OCI-LY3 (cell line): ENCODE data around the gene LRIF1.

Experiments
- H2AFZ ChIP-seq: fragments of 200-600, 300-600 bp; shearing (Covaris generic); 2 replicates; pipeline ENCODE4 v1.6.0; 2014; ENCODE audit warnings: antibody characterized with exemption, low read depth, low read length
- H3K27ac ChIP-seq: fragments of 200-600, 300-600 bp; sonication (generic); 2 replicates; pipeline ENCODE4 v1.5.1; 2014; ENCODE audit warnings: mild to moderate bottlenecking, low read length, moderate library complexity, mixed read lengths
- H3K27me3 ChIP-seq: fragments of 200-600, 300-600 bp; sonication (generic); 2 replicates; pipeline ENCODE4 v1.6.1; 2014; ENCODE audit warnings: low read depth, low read length, mixed read lengths
- H3K36me3 ChIP-seq: fragments of 200-600, 300-600 bp; sonication (generic); replicated peaks from 2 replicates; pipeline ENCODE3; 2014; ENCODE audit warnings: low read depth, low read length, mixed read lengths
- H3K4me1 ChIP-seq: fragments of 300-600, 200-600 bp; sonication (generic); 2 replicates; pipeline ENCODE4 v1.6.1; 2014; ENCODE audit warnings: low read length, mixed read lengths
- H3K4me2 ChIP-seq: fragments of 200-600, 300-600 bp; sonication (generic); 2 replicates; pipeline ENCODE4 v1.6.1; 2014; ENCODE audit warnings: low read length, mixed read lengths
- H3K4me3 ChIP-seq: fragments of 300-600, 200-600 bp; sonication (generic); 2 replicates; pipeline ENCODE4 v1.5.1; 2014; ENCODE audit warnings: antibody characterized with exemption, mild to moderate bottlenecking, low read length, moderate library complexity
- H3K79me2 ChIP-seq: fragments of 300-600, 200-600 bp; shearing (Covaris generic); 2 replicates; pipeline ENCODE4 v1.6.1; 2014; ENCODE audit warnings: mild to moderate bottlenecking, low read length, mixed read lengths
- H3K9ac ChIP-seq: fragments of 300-600, 200-600 bp; shearing (Covaris generic); 2 replicates; pipeline ENCODE4 v1.6.0; 2014; ENCODE audit warnings: mild to moderate bottlenecking, low read length, moderate library complexity
- H3K9me3 ChIP-seq: fragments of 200-600, 300-600 bp; shearing (Covaris generic); 2 replicates; pipeline ENCODE4 v1.6.1; 2014; ENCODE audit warnings: low read length, mixed read lengths; ENCODE audit not compliant: insufficient read depth
- H4K20me1 ChIP-seq: fragments of 200-600, 300-600 bp; sonication (generic); 2 replicates; pipeline ENCODE4 v1.6.1; 2016; ENCODE audit warnings: low read length, mixed read lengths; ENCODE audit not compliant: insufficient read depth
- EZH2phosphoT487 ChIP-seq: fragments of 200-600 bp; shearing (Covaris generic); IDR thresholded peaks from 2 replicates; pipeline ENCODE4 v1.6.1; 2018; ENCODE audit warnings: antibody characterized with exemption, mixed run types, low read depth
- TF ChIP-seq, protein P1 (sequence below): fragments of 200-600, 300-600 bp; sonication (generic); IDR thresholded peaks from 2 replicates; pipeline ENCODE4 v1.5.1; 2014; ENCODE audit warnings: antibody characterized with exemption, low read length, low read depth

LRIF1 gene

DNA sequence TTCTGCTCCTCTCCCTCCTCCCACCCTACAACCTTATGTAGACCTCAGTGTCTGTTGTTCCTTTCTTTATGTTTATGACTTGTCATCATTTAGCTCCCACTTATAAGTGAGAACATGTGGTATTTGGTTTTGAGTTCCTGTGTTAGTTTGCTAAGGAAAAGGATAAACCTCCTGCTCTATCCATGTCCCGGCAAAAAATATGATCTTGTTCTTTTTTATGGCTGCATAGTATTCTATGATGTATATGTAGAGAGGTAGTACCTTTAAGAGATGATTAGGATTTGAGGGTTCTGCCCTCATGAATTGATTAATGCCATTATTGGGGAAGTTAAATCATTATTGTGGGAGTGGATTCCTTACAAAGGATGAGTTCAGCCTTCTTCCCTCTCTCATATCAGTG, 41.8 kb downstream of the LRIF1 start:
- H3K4me2 ChIP-seq = no peak overlapping the region
- no peak overlapping the region for H3K9ac ChIP-seq
- no peak overlapping the region for H3K27ac ChIP-seq
- H3K27me3 ChIP-seq = no peaks in the 10 kb centered on the region
- H3K4me3 ChIP-seq = no peak overlapping the region
- H3K9me3 ChIP-seq = no peaks in the 10 kb centered on the region
- no peak for TF ChIP-seq EZH2phosphoT487
- TF ChIP-seq, protein P1, sequence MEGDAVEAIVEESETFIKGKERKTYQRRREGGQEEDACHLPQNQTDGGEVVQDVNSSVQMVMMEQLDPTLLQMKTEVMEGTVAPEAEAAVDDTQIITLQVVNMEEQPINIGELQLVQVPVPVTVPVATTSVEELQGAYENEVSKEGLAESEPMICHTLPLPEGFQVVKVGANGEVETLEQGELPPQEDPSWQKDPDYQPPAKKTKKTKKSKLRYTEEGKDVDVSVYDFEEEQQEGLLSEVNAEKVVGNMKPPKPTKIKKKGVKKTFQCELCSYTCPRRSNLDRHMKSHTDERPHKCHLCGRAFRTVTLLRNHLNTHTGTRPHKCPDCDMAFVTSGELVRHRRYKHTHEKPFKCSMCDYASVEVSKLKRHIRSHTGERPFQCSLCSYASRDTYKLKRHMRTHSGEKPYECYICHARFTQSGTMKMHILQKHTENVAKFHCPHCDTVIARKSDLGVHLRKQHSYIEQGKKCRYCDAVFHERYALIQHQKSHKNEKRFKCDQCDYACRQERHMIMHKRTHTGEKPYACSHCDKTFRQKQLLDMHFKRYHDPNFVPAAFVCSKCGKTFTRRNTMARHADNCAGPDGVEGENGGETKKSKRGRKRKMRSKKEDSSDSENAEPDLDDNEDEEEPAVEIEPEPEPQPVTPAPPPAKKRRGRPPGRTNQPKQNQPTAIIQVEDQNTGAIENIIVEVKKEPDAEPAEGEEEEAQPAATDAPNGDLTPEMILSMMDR = no peak
- H4K20me1 ChIP-seq = no peaks in the 10 kb centered on the region
- H3K36me3 ChIP-seq = peaks cover 5% of the 10 kb centered on the region
- no peaks in the 10 kb centered on the region for H3K79me2 ChIP-seq
- no peaks in the 10 kb centered on the region for H3K4me1 ChIP-seq
- no peak overlapping the region for H2AFZ ChIP-seq

DNA sequence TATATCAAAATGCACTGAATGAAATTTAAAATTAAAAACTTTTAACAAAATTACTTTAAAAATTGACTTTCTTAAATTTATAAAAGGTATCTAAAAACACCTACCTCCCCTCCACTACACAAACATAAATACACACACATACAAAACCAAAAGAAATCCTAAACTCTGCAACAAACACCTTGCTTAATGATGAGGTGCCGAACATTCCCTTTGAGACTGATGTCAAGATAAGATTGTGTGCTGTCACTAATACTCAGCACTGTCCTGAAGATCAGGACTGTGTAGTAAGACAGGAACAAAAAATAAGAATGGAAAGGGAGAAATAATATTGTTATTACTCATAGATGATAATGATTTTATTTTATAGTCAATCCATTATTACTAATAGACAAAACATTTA, 45.7 kb downstream of the LRIF1 start:
- H3K36me3 ChIP-seq = peaks cover 5% of the 10 kb centered on the region
- no peak overlapping the region for H3K27ac ChIP-seq
- H2AFZ ChIP-seq = no peak overlapping the region
- no peaks in the 10 kb centered on the region for H3K9me3 ChIP-seq
- H4K20me1 ChIP-seq = no peaks in the 10 kb centered on the region
- no peak for TF ChIP-seq EZH2phosphoT487
- TF ChIP-seq, protein P1 = no peak
- no peaks in the 10 kb centered on the region for H3K4me1 ChIP-seq
- no peak overlapping the region for H3K9ac ChIP-seq
- H3K27me3 ChIP-seq = no peaks in the 10 kb centered on the region
- no peak overlapping the region for H3K4me2 ChIP-seq
- H3K4me3 ChIP-seq = no peak overlapping the region
- no peaks in the 10 kb centered on the region for H3K79me2 ChIP-seq

DNA sequence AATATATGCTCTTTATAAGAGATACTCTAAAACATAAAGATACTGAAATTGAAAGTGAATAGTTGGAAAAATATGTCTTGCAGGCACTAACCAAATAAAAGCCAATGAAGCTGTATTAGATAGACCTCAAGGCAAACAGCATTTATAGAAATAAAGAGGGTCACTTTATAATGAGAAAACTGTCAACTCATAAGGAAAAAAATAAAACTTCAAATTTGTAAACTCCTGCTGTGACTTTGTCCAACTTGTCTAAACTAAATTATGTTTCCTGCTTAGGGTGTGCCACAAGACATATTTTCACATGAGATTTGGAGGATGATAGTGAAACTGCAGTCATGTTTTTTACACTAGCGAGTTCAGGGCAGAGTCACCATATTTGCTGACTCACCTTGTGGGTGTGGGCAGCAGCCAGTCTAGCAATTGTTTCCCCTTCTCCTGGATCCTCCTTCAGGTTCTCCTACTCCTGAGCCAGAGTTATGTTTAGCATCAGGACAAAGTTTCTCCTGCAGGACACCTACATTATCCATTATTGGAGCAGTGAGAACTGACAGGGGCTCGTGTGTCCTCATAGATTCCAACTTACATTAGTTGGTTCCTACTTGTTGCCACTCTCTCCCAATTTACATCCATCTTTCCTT, 46.9 kb downstream of the LRIF1 start:
- no peaks in the 10 kb centered on the region for H3K27me3 ChIP-seq
- H3K4me1 ChIP-seq = no peaks in the 10 kb centered on the region
- peak overlapping the region; percentile 37 for H3K4me2 ChIP-seq
- no peaks in the 10 kb centered on the region for H3K9me3 ChIP-seq
- H3K36me3 ChIP-seq = peaks cover under 1% of the 10 kb centered on the region
- H3K79me2 ChIP-seq = no peaks in the 10 kb centered on the region
- H2AFZ ChIP-seq = no peak overlapping the region
- H4K20me1 ChIP-seq = no peaks in the 10 kb centered on the region
- H3K4me3 ChIP-seq = no peak overlapping the region
- TF ChIP-seq EZH2phosphoT487 = no peak
- TF ChIP-seq, protein P1 = no peak
- H3K27ac ChIP-seq = no peak overlapping the region
- H3K9ac ChIP-seq = no peak overlapping the region

DNA sequence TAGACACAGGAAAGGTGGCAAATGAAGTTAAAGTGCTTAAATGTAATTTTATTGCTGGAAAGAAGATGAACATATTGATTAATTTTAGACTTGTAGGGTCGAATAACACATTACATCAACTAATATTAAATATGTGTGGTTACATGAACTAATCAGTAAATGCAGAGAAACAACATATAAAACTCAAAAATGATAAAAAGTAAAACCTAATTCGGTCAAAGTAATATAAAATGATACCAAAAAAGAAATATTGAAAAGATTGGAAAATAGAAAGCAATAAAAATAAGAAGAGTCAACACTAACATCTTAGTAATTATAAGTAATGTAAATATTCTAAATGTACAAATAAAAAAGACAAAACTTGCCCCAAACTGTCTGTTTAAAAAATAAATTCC, 47.5 kb downstream of the LRIF1 start:
- H3K36me3 ChIP-seq = no peaks in the 10 kb centered on the region
- H3K27me3 ChIP-seq = no peaks in the 10 kb centered on the region
- H3K4me1 ChIP-seq = no peaks in the 10 kb centered on the region
- H3K79me2 ChIP-seq = no peaks in the 10 kb centered on the region
- no peaks in the 10 kb centered on the region for H4K20me1 ChIP-seq
- H2AFZ ChIP-seq = no peak overlapping the region
- no peak overlapping the region for H3K27ac ChIP-seq
- H3K9me3 ChIP-seq = no peaks in the 10 kb centered on the region
- H3K4me2 ChIP-seq = no peak overlapping the region; the same call in 1 of the 2 replicates
- H3K9ac ChIP-seq = no peak overlapping the region
- no peak overlapping the region for H3K4me3 ChIP-seq
- TF ChIP-seq EZH2phosphoT487 = no peak
- TF ChIP-seq, protein P1 = no peak
